Adrenal gland (tissue), 5 donors: Measurements from ENCODE around the gene RNLS.

ENCODE experiments used
- CTCF ChIP-seq, 6 experiments: fragments of 450-650 bp in 4 of 6; fragments of 200-600 bp in 2 of 6; sonication (generic) in 1 of 6; IDR thresholded peaks; 1 replicate in 5 of 6; 2 replicates in 1 of 6; pipeline versions ENCODE4 v1.5.1 to v1.8.0; 2016 to 2021; ENCODE audit warnings: antibody characterized with exemption in 6 of 6, mild to moderate bottlenecking in 2 of 6, moderate library complexity in 1 of 6
- POLR2A ChIP-seq, 2 donors: fragments of 450-650 bp; IDR thresholded peaks; one replicate each; pipeline ENCODE4 v1.6.1; 2017; ENCODE audit warnings: antibody characterized with exemption in 2 of 2, mild to moderate bottlenecking in 2 of 2, moderate library complexity in 1 of 2
- donor health status: DM: no; HTN: no; CAD: no.

- TF ChIP-seq CTCF (IDR thresholded peaks at IDR 0.05), result no peak
- TF ChIP-seq POLR2A (IDR thresholded peaks at IDR 0.05), result no peak
Observed at GRCh38 chr10:88377510-88377909, 205.6 kb downstream of the RNLS start.
